Measurements from ENCODE around the gene CIAO1.

DNA sequence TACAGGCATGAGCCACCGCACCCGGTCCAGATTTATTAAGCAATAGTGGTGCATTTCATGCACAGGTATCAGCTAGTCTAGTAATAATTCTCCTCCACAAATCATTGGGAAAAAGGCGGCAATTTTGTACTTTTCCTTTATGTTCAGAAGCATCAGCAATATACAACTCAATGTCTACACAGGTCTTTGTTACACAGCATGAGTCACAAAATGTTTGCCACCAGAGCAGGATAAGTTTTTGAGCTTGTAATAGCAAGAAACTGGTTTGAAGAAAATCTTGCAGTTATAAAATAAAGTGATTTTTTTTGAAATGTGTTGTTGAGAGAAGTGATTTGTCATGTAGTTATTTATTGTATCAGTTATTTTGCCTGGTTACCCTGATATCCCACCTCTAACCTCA, 54.3 kb downstream of the CIAO1 start:
- TF ChIP-seq, protein P1, sequence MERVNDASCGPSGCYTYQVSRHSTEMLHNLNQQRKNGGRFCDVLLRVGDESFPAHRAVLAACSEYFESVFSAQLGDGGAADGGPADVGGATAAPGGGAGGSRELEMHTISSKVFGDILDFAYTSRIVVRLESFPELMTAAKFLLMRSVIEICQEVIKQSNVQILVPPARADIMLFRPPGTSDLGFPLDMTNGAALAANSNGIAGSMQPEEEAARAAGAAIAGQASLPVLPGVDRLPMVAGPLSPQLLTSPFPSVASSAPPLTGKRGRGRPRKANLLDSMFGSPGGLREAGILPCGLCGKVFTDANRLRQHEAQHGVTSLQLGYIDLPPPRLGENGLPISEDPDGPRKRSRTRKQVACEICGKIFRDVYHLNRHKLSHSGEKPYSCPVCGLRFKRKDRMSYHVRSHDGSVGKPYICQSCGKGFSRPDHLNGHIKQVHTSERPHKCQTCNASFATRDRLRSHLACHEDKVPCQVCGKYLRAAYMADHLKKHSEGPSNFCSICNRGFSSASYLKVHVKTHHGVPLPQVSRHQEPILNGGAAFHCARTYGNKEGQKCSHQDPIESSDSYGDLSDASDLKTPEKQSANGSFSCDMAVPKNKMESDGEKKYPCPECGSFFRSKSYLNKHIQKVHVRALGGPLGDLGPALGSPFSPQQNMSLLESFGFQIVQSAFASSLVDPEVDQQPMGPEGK (CRISPR knock-in tag; IDR thresholded peaks at IDR 0.05; ENCODE audit: borderline replicate concordance), result no peak
- TF ChIP-seq, protein P2, sequence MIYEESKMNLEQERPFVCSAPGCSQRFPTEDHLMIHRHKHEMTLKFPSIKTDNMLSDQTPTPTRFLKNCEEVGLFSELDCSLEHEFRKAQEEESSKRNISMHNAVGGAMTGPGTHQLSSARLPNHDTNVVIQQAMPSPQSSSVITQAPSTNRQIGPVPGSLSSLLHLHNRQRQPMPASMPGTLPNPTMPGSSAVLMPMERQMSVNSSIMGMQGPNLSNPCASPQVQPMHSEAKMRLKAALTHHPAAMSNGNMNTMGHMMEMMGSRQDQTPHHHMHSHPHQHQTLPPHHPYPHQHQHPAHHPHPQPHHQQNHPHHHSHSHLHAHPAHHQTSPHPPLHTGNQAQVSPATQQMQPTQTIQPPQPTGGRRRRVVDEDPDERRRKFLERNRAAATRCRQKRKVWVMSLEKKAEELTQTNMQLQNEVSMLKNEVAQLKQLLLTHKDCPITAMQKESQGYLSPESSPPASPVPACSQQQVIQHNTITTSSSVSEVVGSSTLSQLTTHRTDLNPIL (CRISPR knock-in tag; IDR thresholded peaks at IDR 0.05; ENCODE audit: low read depth), result no peak
- TF ChIP-seq RARB (CRISPR knock-in tag; IDR thresholded peaks at IDR 0.05), result no peak
- no peak for TF ChIP-seq OSR1 (CRISPR knock-in tag; IDR thresholded peaks at IDR 0.05)
- no peak for TF ChIP-seq ESRRG (CRISPR knock-in tag; IDR thresholded peaks at IDR 0.05)
- no peak for TF ChIP-seq ZNF8 (CRISPR knock-in tag; IDR thresholded peaks at IDR 0.05)
- TF ChIP-seq ZFP30 (CRISPR knock-in tag; IDR thresholded peaks at IDR 0.05), result no peak
- no peak for TF ChIP-seq ZC3H10 (CRISPR knock-in tag; IDR thresholded peaks at IDR 0.05)
- TF ChIP-seq ZNF565 (CRISPR knock-in tag; conservative IDR thresholded peaks at IDR 0.05; ENCODE audit: low read depth), result no peak
- TF ChIP-seq TOX (CRISPR knock-in tag; IDR thresholded peaks at IDR 0.05; ENCODE audit: borderline replicate concordance), result no peak
